HK-2 (cell line): ENCODE measurements around the gene FKBP1C.
"Not testable (repeated sequence)": the region's sequence is repeated elsewhere in the genome, so short reads cannot be mapped to it uniquely, and the experiment has no call there.

Source experiments
- DNase-seq: peaks from one replicate; pipeline ENCODE4 v3.0.0-alpha.2; 2018; ENCODE audit not compliant: unreplicated experiment

Gene FKBP1C

GRCh38 chr6:63211343-63211742, at the start of gene FKBP1C:
Gene FKBP1C, plus strand, starts transcription at chr6:63211469.
- not testable (repeated sequence) for DNase-seq

- not testable (repeated sequence) for DNase-seq
Observed at GRCh38 chr6:63164047-63164803, 47.0 kb upstream of the FKBP1C start.

- DNase-seq: no peak
Observed at GRCh38 chr6:63174173-63174572, 37.1 kb upstream of the FKBP1C start.

- DNase-seq: no peak
Observed at GRCh38 chr6:63176181-63176580, 35.1 kb upstream of the FKBP1C start.

GRCh38 chr6:63180367-63180766, 30.9 kb upstream of the FKBP1C start:
- DNase-seq: no peak

- no peak for DNase-seq
Observed at GRCh38 chr6:63186970-63187369, 24.3 kb upstream of the FKBP1C start.

GRCh38 chr6:63188828-63189227, 22.4 kb upstream of the FKBP1C start:
- DNase-seq: no peak

GRCh38 chr6:63193324-63193723, 17.9 kb upstream of the FKBP1C start:
- DNase-seq: no peak

GRCh38 chr6:63197741-63198140, 13.5 kb upstream of the FKBP1C start:
- DNase-seq: no peak

GRCh38 chr6:63213325-63213724, 2.1 kb downstream of the FKBP1C start:
- DNase-seq: no peak

- no peak for DNase-seq
Observed at GRCh38 chr6:63214816-63215215, 3.5 kb downstream of the FKBP1C start.

- no peak for DNase-seq
Observed at GRCh38 chr6:63224179-63224578, 12.9 kb downstream of the FKBP1C start.

GRCh38 chr6:63225987-63226386, 14.7 kb downstream of the FKBP1C start:
- not testable (repeated sequence) for DNase-seq

- DNase-seq: not testable (repeated sequence)
Observed at GRCh38 chr6:63227928-63228894, 16.9 kb downstream of the FKBP1C start.

- DNase-seq: not testable (repeated sequence)
Observed at GRCh38 chr6:63230027-63230426, 18.8 kb downstream of the FKBP1C start.

GRCh38 chr6:63230511-63230910, 19.2 kb downstream of the FKBP1C start:
- not testable (repeated sequence) for DNase-seq

- no peak for DNase-seq
Observed at GRCh38 chr6:63236398-63236817, 25.1 kb downstream of the FKBP1C start.

GRCh38 chr6:63245420-63245819, 34.2 kb downstream of the FKBP1C start:
- no peak for DNase-seq

- no peak for DNase-seq
Observed at GRCh38 chr6:63245909-63246308, 34.6 kb downstream of the FKBP1C start.

- no peak for DNase-seq
Observed at GRCh38 chr6:63246581-63246980, 35.3 kb downstream of the FKBP1C start.

- no peak for DNase-seq
Observed at GRCh38 chr6:63249875-63250482, 38.7 kb downstream of the FKBP1C start.

GRCh38 chr6:63259153-63259552, 47.9 kb downstream of the FKBP1C start:
- no peak for DNase-seq
